ENCODE results near the gene NAALADL2. TPM values are rescaled to one million over a fixed set of nuclear protein-coding genes. Genes with fewer than 3 reads are reported as not detected.

NAALADL2 gene
- total RNA-seq, 1 donor: 23.5 TPM

DNA sequence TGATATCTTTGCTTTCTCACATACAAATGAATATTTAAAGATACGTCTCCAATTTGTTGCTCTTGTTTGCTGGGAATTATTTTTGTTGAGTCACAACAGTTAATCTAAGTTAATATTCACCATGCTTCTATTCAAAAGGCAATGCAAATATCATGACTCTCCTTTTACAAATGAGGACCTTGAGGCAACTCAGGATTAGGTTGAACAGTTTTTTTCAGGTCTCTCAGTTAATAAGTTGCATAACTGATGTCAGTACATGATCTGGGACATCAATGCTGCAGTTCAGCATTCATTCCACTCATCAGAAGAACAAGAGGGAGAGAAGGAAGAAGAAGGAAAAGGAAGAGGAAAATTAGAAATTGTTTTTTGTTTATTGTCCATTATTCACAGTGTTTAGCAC is 781 bp upstream of the NAALADL2 start:
- Histone ChIP-seq H3K4me2 (ENCODE audit: insufficient read depth, low read length) (no peak overlapping the region), H3K4me1 (ENCODE audit: insufficient read depth, low read length) (no peaks in the 10 kb centered on the region), H3K9me3 (ENCODE audit: low read depth, low read length) (no peaks in the 10 kb centered on the region), H3K79me2 (ENCODE audit: insufficient read depth, low read length) (no peaks in the 10 kb centered on the region), H4K20me1 (ENCODE audit: insufficient read depth, low read length) (no peaks in the 10 kb centered on the region), H3K27me3 (ENCODE audit: insufficient read depth, low read length) (no peaks in the 10 kb centered on the region), H3K36me3 (ENCODE audit: insufficient read depth, low read length) (no peaks in the 10 kb centered on the region), H2AFZ (ENCODE audit: low read length) (peak overlapping the region; percentile 45), H3K27ac (ENCODE audit: low read depth, low read length) (no peak overlapping the region), H3K4me3 (ENCODE audit: insufficient read depth, low read length) (no peak overlapping the region)
- no peak for DNase-seq (ENCODE audit: insufficient read length, low spot score, missing footprints)
- TF ChIP-seq CTCF (IDR thresholded peaks at IDR 0.05; ENCODE audit: extremely low read depth, low read depth, low read length): no peak

- H3K79me2 ChIP-seq (ENCODE audit: insufficient read depth, low read length): no peaks in the 10 kb centered on the region
- no peaks in the 10 kb centered on the region for H3K36me3 ChIP-seq (ENCODE audit: insufficient read depth, low read length)
- no peak overlapping the region for H3K4me2 ChIP-seq (ENCODE audit: insufficient read depth, low read length)
- no peaks in the 10 kb centered on the region for H3K4me1 ChIP-seq (ENCODE audit: insufficient read depth, low read length)
- H3K9me3 ChIP-seq (ENCODE audit: low read depth, low read length): no peaks in the 10 kb centered on the region
- no peak for TF ChIP-seq CTCF (IDR thresholded peaks at IDR 0.05; ENCODE audit: extremely low read depth, low read depth, low read length)
- no peaks in the 10 kb centered on the region for H4K20me1 ChIP-seq (ENCODE audit: insufficient read depth, low read length)
- H3K27me3 ChIP-seq (ENCODE audit: insufficient read depth, low read length): no peaks in the 10 kb centered on the region
- no peak for DNase-seq (ENCODE audit: insufficient read length, low spot score, missing footprints)
- H2AFZ ChIP-seq (ENCODE audit: low read length): no peak overlapping the region
- H3K27ac ChIP-seq (ENCODE audit: low read depth, low read length): no peak overlapping the region
- no peak overlapping the region for H3K4me3 ChIP-seq (ENCODE audit: insufficient read depth, low read length)
Measured at GRCh38 chr3:174859756-174860155, 622 bp downstream of the NAALADL2 start.

DNA sequence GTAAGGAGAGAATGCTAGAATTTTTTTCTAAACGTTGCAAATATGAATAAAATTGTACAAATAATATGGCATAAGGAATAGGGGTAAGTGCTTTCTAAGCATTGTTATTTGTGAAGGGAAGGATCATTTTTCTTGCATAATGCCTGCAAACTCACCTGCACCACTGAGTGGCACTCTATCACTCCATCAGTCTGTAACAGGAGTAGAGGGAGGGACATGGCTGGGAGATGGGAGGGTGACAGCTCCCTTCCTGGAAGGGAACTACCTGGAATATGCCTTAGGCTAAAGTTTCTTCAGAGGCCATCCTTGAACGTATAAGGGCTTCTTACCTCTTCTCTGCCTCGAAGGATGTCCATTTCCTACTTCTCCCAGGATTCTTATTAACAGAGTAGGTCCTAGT is 3.0 kb downstream of the NAALADL2 start:
- H2AFZ ChIP-seq (ENCODE audit: low read length): no peak overlapping the region

GRCh38 chr3:174862666-174863065 is 3.5 kb downstream of the NAALADL2 start:
- no peak for TF ChIP-seq CTCF (IDR thresholded peaks at IDR 0.05; ENCODE audit: extremely low read depth, low read depth, low read length)

More for the DNA sequence above, 3.0 kb downstream of the NAALADL2 start:
- H3K9me3 ChIP-seq (ENCODE audit: low read depth, low read length): no peaks in the 10 kb centered on the region
- no peak overlapping the region for H3K4me3 ChIP-seq (ENCODE audit: insufficient read depth, low read length)
- TF ChIP-seq CTCF (IDR thresholded peaks at IDR 0.05; ENCODE audit: extremely low read depth, low read depth, low read length): no peak
- H3K27me3 ChIP-seq (ENCODE audit: insufficient read depth, low read length): no peaks in the 10 kb centered on the region
- no peak overlapping the region for H3K27ac ChIP-seq (ENCODE audit: low read depth, low read length)
- no peaks in the 10 kb centered on the region for H3K4me1 ChIP-seq (ENCODE audit: insufficient read depth, low read length)
- no peak for DNase-seq (ENCODE audit: insufficient read length, low spot score, missing footprints)
- H4K20me1 ChIP-seq (ENCODE audit: insufficient read depth, low read length): no peaks in the 10 kb centered on the region
- no peak overlapping the region for H3K4me2 ChIP-seq (ENCODE audit: insufficient read depth, low read length)
- no peaks in the 10 kb centered on the region for H3K36me3 ChIP-seq (ENCODE audit: insufficient read depth, low read length)
- no peaks in the 10 kb centered on the region for H3K79me2 ChIP-seq (ENCODE audit: insufficient read depth, low read length)

More at GRCh38 chr3:174862666-174863065, 3.5 kb downstream of the NAALADL2 start:
- Histone ChIP-seq H3K79me2 (ENCODE audit: insufficient read depth, low read length) (no peaks in the 10 kb centered on the region), H3K36me3 (ENCODE audit: insufficient read depth, low read length) (no peaks in the 10 kb centered on the region), H4K20me1 (ENCODE audit: insufficient read depth, low read length) (no peaks in the 10 kb centered on the region), H3K4me1 (ENCODE audit: insufficient read depth, low read length) (no peaks in the 10 kb centered on the region), H3K4me3 (ENCODE audit: insufficient read depth, low read length) (no peak overlapping the region), H3K27ac (ENCODE audit: low read depth, low read length) (no peak overlapping the region), H2AFZ (ENCODE audit: low read length) (no peak overlapping the region), H3K9me3 (ENCODE audit: low read depth, low read length) (no peaks in the 10 kb centered on the region), H3K4me2 (ENCODE audit: insufficient read depth, low read length) (no peak overlapping the region), H3K27me3 (ENCODE audit: insufficient read depth, low read length) (no peaks in the 10 kb centered on the region)
- DNase-seq (ENCODE audit: insufficient read length, low spot score, missing footprints): no peak

Data from osteoblast (primary cell).